ENCODE measurements around the gene TRIB2. TPM values are rescaled to one million over a fixed set of nuclear protein-coding genes. Genes with fewer than 3 reads are reported as not detected.

The TRIB2 gene
- total RNA-seq, 2 experiments from 2014 or later = 9.2 to 11.0 TPM

DNA sequence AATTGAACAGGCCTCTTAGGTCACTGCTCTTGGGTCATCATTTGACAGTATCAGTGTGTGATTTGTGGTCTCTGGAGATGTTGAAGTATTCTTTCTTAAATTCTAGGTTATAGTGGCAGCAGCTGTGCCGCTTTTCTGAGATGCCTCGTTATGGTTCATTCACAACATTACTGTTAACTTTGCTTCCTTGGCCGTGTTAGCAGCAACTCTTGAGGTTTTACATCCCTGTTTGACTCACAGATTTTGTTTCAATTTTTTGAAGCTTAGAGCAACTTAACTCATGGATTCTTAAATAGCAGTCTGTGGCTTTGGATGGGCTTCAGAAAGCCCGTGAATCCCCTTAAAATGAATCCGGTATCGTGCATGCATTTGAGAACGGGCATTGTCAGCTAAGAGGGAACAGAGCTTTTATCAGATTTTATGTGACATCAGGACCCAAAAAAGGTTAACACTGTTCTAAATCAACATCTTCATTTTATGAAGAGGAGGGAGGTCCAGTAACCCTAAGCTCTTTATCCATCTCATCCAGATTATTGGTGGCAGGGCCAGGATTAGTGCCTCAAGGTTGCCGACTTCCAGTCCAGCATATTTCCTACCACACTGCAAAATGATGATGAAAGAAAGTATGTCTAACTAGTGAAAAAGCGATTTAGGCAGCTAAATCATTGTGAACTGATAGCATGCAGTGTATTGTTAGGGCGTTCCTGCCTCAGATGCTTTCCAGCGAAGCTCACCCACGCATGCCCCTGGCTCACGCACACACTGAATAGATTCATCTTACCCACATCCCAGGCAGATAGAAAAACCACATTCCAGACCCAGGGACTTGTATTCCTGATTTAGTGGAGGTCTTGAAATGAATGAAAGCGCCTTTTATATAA lies 5.1 kb downstream of the TRIB2 start:
- peaks cover 67% of the 10 kb centered on the region for H3K4me1 Mint-ChIP-seq (ENCODE audit: low read depth)
- POLR2A ChIA-PET = interaction anchor here (0.6 to 1.9 kb wide), 2 partner anchors 12 to 854 kb away, joined by 3 to 5 read pairs; no protein-coding TSS in a partner anchor
- peak overlapping the region; percentile 45 for H3K4me3 Mint-ChIP-seq
- no peaks in the 10 kb centered on the region for H3K27me3 Mint-ChIP-seq
- intact Hi-C loops (cut with micrococcal nuclease) = loop anchor here (5.0 kb wide), 3 partner anchors 135 to 890 kb away; no protein-coding TSS in a partner anchor
- peaks cover 6% of the 10 kb centered on the region for H3K36me3 Mint-ChIP-seq (ENCODE audit: low read depth)
- H3K27ac Mint-ChIP-seq = peak overlapping the region; percentile 24
- CTCF ChIA-PET = interaction anchor here (0.9 to 2.3 kb wide), 7 partner anchors 14 to 285 kb away, joined by 3 to 13 read pairs (median 4); no protein-coding TSS in a partner anchor
- no peaks in the 10 kb centered on the region for H3K9me3 Mint-ChIP-seq
- ATAC-seq (no peak), DNase-seq (peak; percentile 33)
- TF ChIP-seq, protein P1, sequence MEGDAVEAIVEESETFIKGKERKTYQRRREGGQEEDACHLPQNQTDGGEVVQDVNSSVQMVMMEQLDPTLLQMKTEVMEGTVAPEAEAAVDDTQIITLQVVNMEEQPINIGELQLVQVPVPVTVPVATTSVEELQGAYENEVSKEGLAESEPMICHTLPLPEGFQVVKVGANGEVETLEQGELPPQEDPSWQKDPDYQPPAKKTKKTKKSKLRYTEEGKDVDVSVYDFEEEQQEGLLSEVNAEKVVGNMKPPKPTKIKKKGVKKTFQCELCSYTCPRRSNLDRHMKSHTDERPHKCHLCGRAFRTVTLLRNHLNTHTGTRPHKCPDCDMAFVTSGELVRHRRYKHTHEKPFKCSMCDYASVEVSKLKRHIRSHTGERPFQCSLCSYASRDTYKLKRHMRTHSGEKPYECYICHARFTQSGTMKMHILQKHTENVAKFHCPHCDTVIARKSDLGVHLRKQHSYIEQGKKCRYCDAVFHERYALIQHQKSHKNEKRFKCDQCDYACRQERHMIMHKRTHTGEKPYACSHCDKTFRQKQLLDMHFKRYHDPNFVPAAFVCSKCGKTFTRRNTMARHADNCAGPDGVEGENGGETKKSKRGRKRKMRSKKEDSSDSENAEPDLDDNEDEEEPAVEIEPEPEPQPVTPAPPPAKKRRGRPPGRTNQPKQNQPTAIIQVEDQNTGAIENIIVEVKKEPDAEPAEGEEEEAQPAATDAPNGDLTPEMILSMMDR (IDR thresholded peaks at IDR 0.05) = no peak

DNA sequence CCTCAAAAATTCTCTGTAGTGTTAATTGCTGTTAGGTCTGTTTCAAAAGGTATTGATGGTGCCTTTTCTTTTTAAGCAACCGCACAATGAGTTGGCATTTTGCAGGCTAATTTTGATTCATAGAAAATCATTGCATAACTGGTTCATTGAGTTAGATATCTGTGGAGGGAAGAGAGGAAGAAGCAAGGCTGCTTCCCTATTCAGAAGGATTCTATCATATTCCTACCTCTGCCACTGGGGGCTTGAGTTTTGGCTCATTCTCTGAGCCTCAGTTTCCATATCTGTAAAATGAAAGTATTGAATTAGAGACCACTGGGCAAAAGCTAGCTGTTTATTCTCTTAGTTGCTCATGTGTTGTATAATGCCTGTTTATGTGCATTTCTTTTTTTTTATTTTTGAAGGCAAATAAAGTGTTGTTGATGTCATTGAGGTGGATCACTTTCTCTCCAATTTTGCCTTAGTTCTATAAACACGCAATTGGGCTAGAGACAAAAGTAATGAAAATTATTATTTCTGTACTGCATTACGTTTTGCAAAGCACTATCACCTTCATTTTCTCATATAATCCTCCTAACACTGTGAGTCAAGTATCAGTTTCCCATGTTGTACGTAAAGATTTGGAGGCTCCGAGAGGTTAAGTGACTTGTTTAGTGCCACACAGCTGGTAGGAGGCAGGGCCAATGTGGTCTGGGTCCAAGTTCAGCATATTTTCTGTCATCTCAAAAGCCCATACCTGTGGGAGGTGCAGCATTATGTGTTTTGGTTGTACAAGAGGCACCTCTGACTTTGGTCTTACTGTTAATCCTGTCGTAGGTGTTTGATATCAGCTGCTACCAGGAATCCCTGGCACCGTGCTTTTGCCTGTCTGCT lies 5.9 kb downstream of the TRIB2 start:
- Mint-ChIP-seq H3K4me3 (no peak overlapping the region), H3K36me3 (ENCODE audit: low read depth) (peaks cover 6% of the 10 kb centered on the region), H3K27ac (no peak overlapping the region), H3K9me3 (no peaks in the 10 kb centered on the region), H3K27me3 (no peaks in the 10 kb centered on the region), H3K4me1 (ENCODE audit: low read depth) (peaks cover 76% of the 10 kb centered on the region)
- ATAC-seq (no peak), DNase-seq (no peak)
- CTCF ChIA-PET = interaction anchor here (0.7 to 1.3 kb wide), 5 partner anchors 10 to 307 kb away, joined by 3 to 6 read pairs (median 4); no protein-coding TSS in a partner anchor
- intact Hi-C loops (cut with micrococcal nuclease) = loop anchor here (5.0 kb wide), 3 partner anchors 135 to 890 kb away; no protein-coding TSS in a partner anchor
- TF ChIP-seq, protein P1 (IDR thresholded peaks at IDR 0.05) = no peak
- POLR2A ChIA-PET = no interaction called here

DNA sequence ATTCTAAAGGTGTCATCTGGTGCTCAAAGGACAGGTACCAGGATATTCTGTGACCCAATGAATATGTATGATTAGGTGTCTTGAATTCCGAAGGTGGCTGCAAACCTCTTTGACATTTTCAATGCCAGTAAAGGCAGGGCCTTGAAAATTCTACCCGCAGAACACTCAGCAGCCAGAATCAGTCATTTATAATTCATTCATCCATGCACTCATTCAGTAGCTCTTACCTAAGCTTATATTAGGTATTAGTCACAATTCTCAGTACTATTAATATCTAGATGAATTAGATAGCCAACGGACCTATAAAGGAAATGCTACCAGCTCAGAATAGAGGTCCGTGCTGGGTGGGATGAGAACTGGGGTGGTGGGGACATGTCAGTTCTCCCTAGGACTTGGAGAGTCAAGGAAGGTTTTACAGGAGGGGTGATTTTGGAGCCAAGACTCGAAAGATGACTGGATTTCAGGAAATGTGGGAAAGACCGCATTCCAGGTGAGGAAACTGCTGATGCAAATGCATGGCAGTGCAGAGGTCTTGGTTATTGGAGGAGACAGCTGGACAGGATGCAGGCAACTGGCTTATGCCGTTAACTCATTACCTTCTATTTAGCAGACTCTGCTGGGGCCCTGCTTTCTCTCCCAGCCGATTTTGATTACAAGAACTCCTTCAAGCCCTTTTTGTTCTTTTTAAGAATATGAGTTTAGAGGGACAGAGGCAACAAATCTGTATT lies 7.2 kb downstream of the TRIB2 start:
- Mint-ChIP-seq H3K4me3 (no peak overlapping the region), H3K27me3 (no peaks in the 10 kb centered on the region), H3K4me1 (ENCODE audit: low read depth) (peaks cover 85% of the 10 kb centered on the region), H3K9me3 (no peaks in the 10 kb centered on the region), H3K36me3 (ENCODE audit: low read depth) (peaks cover 6% of the 10 kb centered on the region), H3K27ac (no peak overlapping the region)
- DNase-seq (no peak), ATAC-seq (no peak)
- intact Hi-C loops (cut with micrococcal nuclease) = loop anchor here (5.0 kb wide), 3 partner anchors 133 to 892 kb away; no protein-coding TSS in a partner anchor
- CTCF ChIA-PET = interaction anchor here (0.6 to 1.2 kb wide), 4 partner anchors 9 to 308 kb away, joined by 3 to 6 read pairs (median 4); no protein-coding TSS in a partner anchor
- POLR2A ChIA-PET = no interaction called here
- TF ChIP-seq, protein P1 (IDR thresholded peaks at IDR 0.05) = no peak

DNA sequence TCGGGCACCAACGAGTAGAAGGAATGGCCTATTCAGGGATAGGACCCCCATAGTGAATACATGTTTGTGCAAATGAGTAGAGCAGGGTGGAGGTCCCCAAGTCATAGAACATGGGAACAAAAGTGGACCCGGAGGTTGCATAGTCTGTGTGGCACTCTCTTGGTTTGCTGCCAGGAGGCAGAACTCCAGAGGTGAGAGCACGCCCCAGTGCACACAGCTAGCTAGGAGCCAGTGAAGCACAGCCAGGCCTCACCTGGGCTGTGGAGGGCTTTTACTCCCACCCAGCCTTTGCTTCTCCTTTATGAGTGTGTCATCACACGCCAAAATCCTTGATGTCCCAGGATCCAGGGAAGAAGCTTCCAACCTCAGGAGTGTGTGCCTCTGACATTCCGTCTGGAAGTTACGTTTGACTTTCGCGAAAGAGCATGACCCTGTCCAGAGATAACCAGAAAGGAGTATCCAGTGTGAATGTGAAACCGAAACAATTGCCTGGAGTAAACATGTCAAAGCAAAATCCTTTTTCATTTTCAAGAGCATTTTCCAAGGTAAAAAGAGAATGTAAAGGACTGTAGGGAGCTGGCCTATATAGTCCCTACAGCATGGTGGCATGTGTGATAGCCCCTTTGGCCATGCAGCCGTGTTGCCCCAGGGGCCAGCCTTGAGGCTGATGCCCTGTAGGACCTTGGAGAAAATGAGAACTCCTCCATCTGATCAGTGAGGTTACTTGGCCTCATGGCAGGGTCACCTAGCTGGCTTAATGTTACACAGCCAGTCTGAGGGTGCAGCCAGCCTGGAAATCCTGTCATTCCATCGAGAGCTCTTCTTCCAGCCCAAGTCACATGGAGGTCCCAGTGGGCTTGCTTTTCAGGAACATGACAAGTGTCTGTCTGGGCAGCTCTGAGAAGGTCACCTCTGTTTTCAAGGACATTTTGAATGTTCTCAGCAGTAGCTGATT lies 8.8 kb downstream of the TRIB2 start:
- Mint-ChIP-seq H3K27me3 (no peaks in the 10 kb centered on the region), H3K36me3 (ENCODE audit: low read depth) (peaks cover 8% of the 10 kb centered on the region), H3K4me1 (ENCODE audit: low read depth) (peaks cover 72% of the 10 kb centered on the region), H3K27ac (no peak overlapping the region), H3K4me3 (no peak overlapping the region), H3K9me3 (no peaks in the 10 kb centered on the region)
- intact Hi-C loops (cut with micrococcal nuclease) = no loop called here
- ATAC-seq (no peak), DNase-seq (no peak)
- ChIA-PET CTCF (interaction anchor here (0.9 kb wide), 1 partner anchor 9 kb away, joined by 8 read pairs; the partner anchor contains the start of gene TRIB2), POLR2A (no interaction called here)
- TF ChIP-seq, protein P1 (IDR thresholded peaks at IDR 0.05) = no peak

All from activated CD8-positive, alpha-beta T cell treated with anti-CD3 and anti-CD28 coated beads for 36 hours (primary cell).